ENCODE measurements around the gene ATCAY.

The ATCAY gene

GRCh38 chr19:3880471-3881271, at the start of gene ATCAY:
Gene ATCAY, plus strand, starts transcription at chr19:3880685. Its CDS starts 5,083 bp downstream, at chr19:3885768.
- TF ChIP-seq EZH2phosphoT487 (IDR thresholded peaks at IDR 0.05; ENCODE audit: low read depth) (no peak), CTCF (IDR thresholded peaks at IDR 0.05; ENCODE audit: low read depth, low read length) (no peak)
- Histone ChIP-seq H3K4me2 (ENCODE audit: low read length) (no peak within 1 kb of the TSS), H3K9ac (ENCODE audit: low read length) (no peak within 1 kb of the TSS), H3K36me3 (replicated peaks; ENCODE audit: low read depth, low read length) (no peaks in the 10 kb centered on the region), H3K9me3 (ENCODE audit: insufficient read depth, low read length) (no peaks in the 10 kb centered on the region), H4K20me1 (ENCODE audit: insufficient read depth, low read length) (peaks cover 4% of the 10 kb centered on the region), H3K27me3 (ENCODE audit: low read depth, low read length) (no peaks in the 10 kb centered on the region), H3K27ac (ENCODE audit: low read length) (no peak within 1 kb of the TSS), H2AFZ (ENCODE audit: low read depth, low read length) (no peak within 1 kb of the TSS), H3K4me1 (ENCODE audit: low read length) (no peaks in the 10 kb centered on the region), H3K79me2 (ENCODE audit: low read length) (no peaks in the 10 kb centered on the region), H3K4me3 (ENCODE audit: low read length) (no peak within 1 kb of the TSS)

GRCh38 chr19:3831601-3832000, 48.9 kb upstream of the ATCAY start:
- no peaks in the 10 kb centered on the region for H3K79me2 ChIP-seq (ENCODE audit: low read length)
- H3K9me3 ChIP-seq (ENCODE audit: insufficient read depth, low read length): no peaks in the 10 kb centered on the region
- no peaks in the 10 kb centered on the region for H3K36me3 ChIP-seq (replicated peaks; ENCODE audit: low read depth, low read length)
- no peak overlapping the region for H2AFZ ChIP-seq (ENCODE audit: low read depth, low read length)
- H3K27me3 ChIP-seq (ENCODE audit: low read depth, low read length): no peaks in the 10 kb centered on the region
- H3K4me3 ChIP-seq (ENCODE audit: low read length): no peak overlapping the region
- H3K4me2 ChIP-seq (ENCODE audit: low read length): no peak overlapping the region
- H4K20me1 ChIP-seq (ENCODE audit: insufficient read depth, low read length): no peaks in the 10 kb centered on the region
- TF ChIP-seq CTCF (IDR thresholded peaks at IDR 0.05; ENCODE audit: low read depth, low read length) (no peak), EZH2phosphoT487 (IDR thresholded peaks at IDR 0.05; ENCODE audit: low read depth) (no peak)
- H3K4me1 ChIP-seq (ENCODE audit: low read length): peaks cover 4% of the 10 kb centered on the region; the same call in 1 of the 2 replicates
- no peak overlapping the region for H3K9ac ChIP-seq (ENCODE audit: low read length)
- H3K27ac ChIP-seq (ENCODE audit: low read length): no peak overlapping the region

- Histone ChIP-seq H3K27me3 (ENCODE audit: low read depth, low read length) (no peaks in the 10 kb centered on the region), H2AFZ (ENCODE audit: low read depth, low read length) (no peak overlapping the region), H3K27ac (ENCODE audit: low read length) (no peak overlapping the region), H3K9me3 (ENCODE audit: insufficient read depth, low read length) (no peaks in the 10 kb centered on the region), H3K4me3 (ENCODE audit: low read length) (no peak overlapping the region), H4K20me1 (ENCODE audit: insufficient read depth, low read length) (no peaks in the 10 kb centered on the region), H3K36me3 (replicated peaks; ENCODE audit: low read depth, low read length) (no peaks in the 10 kb centered on the region), H3K9ac (ENCODE audit: low read length) (no peak overlapping the region), H3K4me2 (ENCODE audit: low read length) (no peak overlapping the region), H3K79me2 (ENCODE audit: low read length) (no peaks in the 10 kb centered on the region), H3K4me1 (ENCODE audit: low read length) (peaks cover 4% of the 10 kb centered on the region; the same call in 1 of the 2 replicates)
- no peak for TF ChIP-seq EZH2phosphoT487 (IDR thresholded peaks at IDR 0.05; ENCODE audit: low read depth)
- no peak for TF ChIP-seq CTCF (IDR thresholded peaks at IDR 0.05; ENCODE audit: low read depth, low read length)
These were observed 48.5 kb upstream of the ATCAY start for GRCh38 chr19:3832001-3832400.

GRCh38 chr19:3833578-3834348, 46.7 kb upstream of the ATCAY start:
- H3K27me3 ChIP-seq (ENCODE audit: low read depth, low read length): no peaks in the 10 kb centered on the region
- no peaks in the 10 kb centered on the region for H3K4me1 ChIP-seq (ENCODE audit: low read length)
- no peak overlapping the region for H3K9ac ChIP-seq (ENCODE audit: low read length)
- no peaks in the 10 kb centered on the region for H4K20me1 ChIP-seq (ENCODE audit: insufficient read depth, low read length)
- no peak overlapping the region for H3K4me3 ChIP-seq (ENCODE audit: low read length)
- H3K27ac ChIP-seq (ENCODE audit: low read length): no peak overlapping the region
- H3K79me2 ChIP-seq (ENCODE audit: low read length): no peaks in the 10 kb centered on the region
- no peak for TF ChIP-seq CTCF (IDR thresholded peaks at IDR 0.05; ENCODE audit: low read depth, low read length)
- no peak for TF ChIP-seq EZH2phosphoT487 (IDR thresholded peaks at IDR 0.05; ENCODE audit: low read depth)
- H3K36me3 ChIP-seq (replicated peaks; ENCODE audit: low read depth, low read length): no peaks in the 10 kb centered on the region
- no peak overlapping the region for H2AFZ ChIP-seq (ENCODE audit: low read depth, low read length)
- H3K9me3 ChIP-seq (ENCODE audit: insufficient read depth, low read length): peaks cover 7% of the 10 kb centered on the region; the same call in 1 of the 2 replicates
- no peak overlapping the region for H3K4me2 ChIP-seq (ENCODE audit: low read length)

Measured in OCI-LY3 (cell line).